ENCODE results near the gene STRN4. TPM values are rescaled to one million over a fixed set of nuclear protein-coding genes. Genes with fewer than 3 reads are reported as not detected.

STRN4 gene
- total and polyA plus RNA-seq, 9 of the 15 experiments (the other 6 are each of a cell fraction or from before 2014, with no cell fraction given): 0.62 to 83.7 (median 36.9) TPM

DNA sequence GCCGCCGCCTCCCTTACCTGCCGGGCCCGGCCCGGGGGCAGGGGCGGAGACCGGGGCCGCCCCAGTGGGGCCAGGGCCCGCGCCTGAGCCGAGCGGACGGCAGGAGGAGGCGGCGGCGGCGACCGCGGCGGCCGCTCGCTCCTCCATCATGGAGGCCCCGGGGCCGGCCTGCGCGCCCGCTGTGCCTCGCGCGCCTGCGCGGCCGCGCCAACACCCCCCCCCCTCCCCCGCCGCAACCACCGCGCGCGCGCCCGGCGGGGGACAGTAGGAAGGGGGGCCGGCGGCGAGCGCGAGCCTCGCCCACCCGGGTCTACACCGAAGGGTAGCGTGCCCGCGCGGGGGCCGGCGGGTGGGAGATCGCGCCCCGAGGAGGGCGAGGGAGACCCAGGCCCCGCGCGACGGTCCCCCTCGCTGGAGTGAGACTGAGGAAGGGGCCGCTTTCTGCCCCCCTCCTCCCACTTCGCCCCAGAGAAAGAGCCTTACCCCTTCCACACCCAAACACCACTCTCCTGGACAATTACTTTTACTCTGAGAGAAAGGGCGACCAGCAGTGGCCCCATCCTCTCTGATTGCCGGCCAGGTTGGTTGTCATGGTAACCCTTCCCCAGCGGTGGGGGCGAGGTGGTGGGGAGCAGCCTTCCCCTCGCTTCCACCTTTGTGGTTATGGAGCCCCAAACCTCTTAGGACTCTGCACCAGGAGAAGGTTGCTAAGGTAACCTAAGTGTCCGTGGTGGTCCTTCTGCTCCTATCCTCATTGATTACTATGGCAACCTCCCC is at the start of gene STRN4 (continued):
- TF ChIP-seq, protein P1, sequence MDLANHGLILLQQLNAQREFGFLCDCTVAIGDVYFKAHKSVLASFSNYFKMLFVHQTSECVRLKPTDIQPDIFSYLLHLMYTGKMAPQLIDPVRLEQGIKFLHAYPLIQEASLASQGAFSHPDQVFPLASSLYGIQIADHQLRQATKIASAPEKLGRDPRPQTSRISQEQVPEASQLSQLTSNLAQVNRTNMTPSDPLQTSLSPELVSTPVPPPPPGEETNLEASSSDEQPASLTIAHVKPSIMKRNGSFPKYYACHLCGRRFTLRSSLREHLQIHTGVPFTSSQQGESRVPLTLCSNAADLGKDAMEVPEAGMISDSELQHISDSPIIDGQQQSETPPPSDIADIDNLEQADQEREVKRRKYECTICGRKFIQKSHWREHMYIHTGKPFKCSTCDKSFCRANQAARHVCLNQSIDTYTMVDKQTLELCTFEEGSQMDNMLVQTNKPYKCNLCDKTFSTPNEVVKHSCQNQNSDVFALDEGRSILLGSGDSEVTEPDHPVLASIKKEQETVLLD (IDR thresholded peaks at IDR 0.05): no peak
- TF ChIP-seq ZBED1 (IDR thresholded peaks at IDR 0.05) (no peak), HEY1 (CRISPR knock-in tag; IDR thresholded peaks at IDR 0.05; ENCODE audit: borderline replicate concordance) (no peak), ZNF184 (CRISPR knock-in tag; IDR thresholded peaks at IDR 0.05) (no peak), POLR2H (tag; IDR thresholded peaks at IDR 0.05; ENCODE audit: low read depth) (no peak), PYGO2 (tag; IDR thresholded peaks at IDR 0.05) (no peak), CREB5 (CRISPR knock-in tag; IDR thresholded peaks at IDR 0.05) (no peak), USF2 (CRISPR knock-in tag; IDR thresholded peaks at IDR 0.05) (no peak), ZNF124 (CRISPR knock-in tag; IDR thresholded peaks at IDR 0.05) (no peak)
